IMR-90 (cell line): ENCODE measurements around the gene CDH13. TPM values are rescaled to one million over a fixed set of nuclear protein-coding genes. Genes with fewer than 3 reads are reported as not detected.

ENCODE experiments used
- ATAC-seq: fragments of 200-7000 bp; cut with Tn5 transposase; 2 replicates; pipeline ENCODE4 v1.9.1; 2020; ENCODE audit warnings: low read depth, mild to moderate bottlenecking, moderate library complexity
- BruUV-seq: library from RNA; stranded (reverse); fragments of 400-500 nt; replicated peaks from 2 replicates; lab custom pipeline; 2021; lab: Mats Ljungman, UMichigan
- CTCF ChIA-PET: fragments of 300-600 bp; formaldehyde crosslinking; extraction: SDS; loops from one replicate; lab custom pipeline; 2021; ENCODE audit warnings: antibody characterized with exemption; lab: Yijun Ruan, JAX
- POLR2A ChIA-PET: fragments of 300-600 bp; sonication (Branson Sonifier 250); formaldehyde crosslinking; loops from one replicate; lab custom pipeline; 2022; ENCODE audit warnings: antibody characterized with exemption; ENCODE audit not compliant: unreplicated experiment; lab: Charles Lee
- DNase-seq: peaks from one replicate; pipeline ENCODE4 v3.0.0; 2013
- H2AFZ ChIP-seq: replicated peaks from 2 replicates; pipeline ENCODE3; 2013; ENCODE audit warnings: low read length, mild to moderate bottlenecking; ENCODE audit not compliant: poor library complexity
- H2AK5ac ChIP-seq: 2 replicates; pipeline ENCODE4 v1.6.1; 2013; ENCODE audit warnings: low read depth, low read length, inconsistent platforms
- H2AK9ac ChIP-seq: replicated peaks from 2 replicates; pipeline ENCODE3; 2013; ENCODE audit warnings: mild to moderate bottlenecking, low read depth, low read length, moderate library complexity; ENCODE audit not compliant: poor library complexity
- H2BK120ac ChIP-seq: 2 replicates; pipeline ENCODE4 v1.6.1; 2013; ENCODE audit warnings: low read depth, low read length, inconsistent platforms
- H2BK15ac ChIP-seq: 3 replicates; pipeline ENCODE4 v1.6.1; 2013; ENCODE audit warnings: low read depth, low read length, inconsistent platforms
- H2BK20ac ChIP-seq: 2 replicates; pipeline ENCODE4 v1.6.1; 2013; ENCODE audit warnings: low read depth, mild to moderate bottlenecking, inconsistent platforms, low read length, moderate library complexity
- H2BK5ac ChIP-seq: 2 replicates; pipeline ENCODE4 v1.6.1; 2013; ENCODE audit warnings: mild to moderate bottlenecking, low read depth, low read length, inconsistent platforms; ENCODE audit not compliant: poor library complexity, severe bottlenecking
- H3K14ac ChIP-seq: replicated peaks from 2 replicates; pipeline ENCODE4 v1.6.1; 2013; ENCODE audit warnings: low read depth, low read length, inconsistent platforms
- H3K18ac ChIP-seq: 2 replicates; pipeline ENCODE4 v1.6.1; 2013; ENCODE audit warnings: low read depth, low read length, control low read depth
- H3K23ac ChIP-seq: 2 replicates; pipeline ENCODE4 v1.6.1; 2013; ENCODE audit warnings: low read depth, low read length, inconsistent platforms
- H3K27ac ChIP-seq: 2 replicates; pipeline ENCODE4 v1.5.1; 2013; ENCODE audit warnings: mild to moderate bottlenecking, control low read depth, low read length; ENCODE audit not compliant: insufficient read depth
- H3K27me3 ChIP-seq: 2 replicates; pipeline ENCODE4 v1.6.1; 2013; ENCODE audit warnings: low read length; ENCODE audit not compliant: control insufficient read depth, insufficient read depth
- H3K36me3 ChIP-seq: 2 replicates; pipeline ENCODE4 v1.6.1; 2013; ENCODE audit warnings: low read length, mixed read lengths; ENCODE audit not compliant: control insufficient read depth, insufficient read depth
- H3K4ac ChIP-seq: 2 replicates; pipeline ENCODE4 v1.6.1; 2013; ENCODE audit warnings: low read depth, low read length, inconsistent platforms
- H3K4me1 ChIP-seq: 2 replicates; pipeline ENCODE4 v1.6.1; 2013; ENCODE audit warnings: low read length, mixed read lengths; ENCODE audit not compliant: control insufficient read depth, insufficient read depth
- H3K4me2 ChIP-seq: 2 replicates; pipeline ENCODE4 v1.6.1; 2013; ENCODE audit warnings: low read depth, mild to moderate bottlenecking, control low read depth, low read length, moderate library complexity
- H3K4me3 ChIP-seq: 2 replicates; pipeline ENCODE4 v1.5.1; 2013; ENCODE audit warnings: low read depth, mild to moderate bottlenecking, control low read depth, low read length, moderate library complexity; ENCODE audit not compliant: insufficient read depth
- H3K56ac ChIP-seq: 2 replicates; pipeline ENCODE4 v1.6.1; 2013; ENCODE audit warnings: low read length, inconsistent platforms; ENCODE audit not compliant: insufficient read depth; ENCODE audit errors: extremely low read depth
- H3K79me1 ChIP-seq, 2 experiments: 2 replicates each; pipeline ENCODE4 v1.6.1; 2013; ENCODE audit warnings: low read length in 2 of 2, inconsistent platforms in 1 of 2, low read depth in 1 of 2
- H3K9ac ChIP-seq: 2 replicates; pipeline ENCODE4 v1.6.1; 2013; ENCODE audit warnings: low read depth, low read length, control low read depth
- H3K9me1 ChIP-seq: 2 replicates; pipeline ENCODE4 v1.6.1; 2013; ENCODE audit warnings: low read length, inconsistent platforms; ENCODE audit not compliant: insufficient read depth
- H3K9me3 ChIP-seq: 2 replicates; pipeline ENCODE4 v1.6.1; 2013; ENCODE audit warnings: low read length; ENCODE audit not compliant: control insufficient read depth, insufficient read depth
- H4K20me1 ChIP-seq: 2 replicates; pipeline ENCODE4 v1.6.1; 2013; ENCODE audit warnings: low read length, inconsistent platforms; ENCODE audit not compliant: insufficient read depth
- H4K5ac ChIP-seq: 2 replicates; pipeline ENCODE4 v1.6.1; 2013; ENCODE audit warnings: mild to moderate bottlenecking, low read depth, low read length, control low read depth
- H4K8ac ChIP-seq, 2 experiments: 2 replicates each; pipeline ENCODE4 v1.6.1; 2013; ENCODE audit warnings: low read depth in 2 of 2, low read length in 2 of 2, control low read depth in 1 of 2, inconsistent platforms in 1 of 2
- H4K91ac ChIP-seq: 2 replicates; pipeline ENCODE4 v1.6.1; 2013; ENCODE audit warnings: low read depth, low read length, inconsistent platforms; ENCODE audit not compliant: insufficient read depth
- BHLHE40 ChIP-seq: fragments of 150-350 bp; IDR thresholded peaks from 2 replicates; pipeline ENCODE4 v1.6.1; 2016; ENCODE audit warnings: mild to moderate bottlenecking, low read depth, low read length
- FOS ChIP-seq: fragments of 150-350 bp; IDR thresholded peaks from 2 replicates; pipeline ENCODE4 v1.6.1; 2016; ENCODE audit warnings: low read depth, low read length
- MAFK ChIP-seq: IDR thresholded peaks from 2 replicates; pipeline ENCODE4 v1.6.1; 2012; ENCODE audit warnings: low read depth, low read length, improper control_type of control experiment
- MAZ ChIP-seq: IDR thresholded peaks from 2 replicates; pipeline ENCODE4 v1.6.1; 2012; ENCODE audit warnings: low read depth, mild to moderate bottlenecking, low read length, improper control_type of control experiment, moderate library complexity, borderline replicate concordance
- NFE2L2 ChIP-seq: fragments of 150-350 bp; IDR thresholded peaks from 2 replicates; pipeline ENCODE4 v1.6.1; 2016; ENCODE audit warnings: low read depth, mild to moderate bottlenecking, low read length
- POLR2A ChIP-seq: IDR thresholded peaks from 2 replicates; pipeline ENCODE4 v1.6.1; 2012; ENCODE audit warnings: mild to moderate bottlenecking, low read depth, low read length
- RAD21 ChIP-seq: IDR thresholded peaks from 2 replicates; pipeline ENCODE4 v1.6.1; 2012; ENCODE audit warnings: low read length, improper control_type of control experiment
- RFX5 ChIP-seq: IDR thresholded peaks from 2 replicates; pipeline ENCODE4 v1.8.0; 2012; ENCODE audit warnings: low read depth, mild to moderate bottlenecking, low read length, moderate library complexity
- WGBS, 2 experiments: methylation state at CpG; one replicate each; pipeline versions ENCODE4 v1.1.5 to v1.1.7; 2013; ENCODE audit warnings: missing lambda C conversion rate in 2 of 2; ENCODE audit not compliant: insufficient read length in 1 of 2; ENCODE audit errors: extremely low coverage in 2 of 2; 5-methylcytosine and 5-hydroxymethylcytosine counted together
- dilution Hi-C: fragments of 300-500 bp; cut with HindIII; formaldehyde crosslinking; loops from one replicate; pipeline ENCODE4 v1.14.3; 2018; ENCODE audit warnings: low sequenced_read_pairs; ENCODE audit not compliant: unreplicated experiment
- in situ Hi-C: fragments of 300-500 bp; cut with MboI; formaldehyde crosslinking; loops from 3 replicates; pipeline ENCODE4 v1.14.3; 2019; ENCODE audit warnings: low sequenced_read_pairs, inconsistent platforms, mixed read lengths
- intact Hi-C: fragments of 100-400 bp; cut with micrococcal nuclease; formaldehyde crosslinking; loops from 2 replicates; pipeline ENCODE4 v1.10.0; 2022
- polyA plus RNA-seq, 3 experiments: library from polyadenylated mRNA; depleted of rRNA; stranded (reverse); fragments of >200 nt; gene quantifications; 2 replicates each; pipeline ENCODE4 v1.2.3, GENCODE V29; 2012; ENCODE audit warnings: low replicate concordance in 1 of 3
- total RNA-seq: library from RNA; depleted of rRNA; stranded (reverse); fragments of >200 nt; gene quantifications from 2 replicates; pipeline ENCODE4 v1.2.3, GENCODE V29; 2012
- TF ChIP-seq, protein P1 (sequence below): fragments of 150-350 bp; IDR thresholded peaks from 2 replicates; pipeline ENCODE4 v1.6.1; 2016; ENCODE audit warnings: low read depth, mild to moderate bottlenecking, low read length, moderate library complexity, borderline replicate concordance

Gene CDH13
- total and polyA plus RNA-seq, 2 of the 4 experiments (the other 2 are of a cell fraction): 61.6 to 74.7 TPM

DNA sequence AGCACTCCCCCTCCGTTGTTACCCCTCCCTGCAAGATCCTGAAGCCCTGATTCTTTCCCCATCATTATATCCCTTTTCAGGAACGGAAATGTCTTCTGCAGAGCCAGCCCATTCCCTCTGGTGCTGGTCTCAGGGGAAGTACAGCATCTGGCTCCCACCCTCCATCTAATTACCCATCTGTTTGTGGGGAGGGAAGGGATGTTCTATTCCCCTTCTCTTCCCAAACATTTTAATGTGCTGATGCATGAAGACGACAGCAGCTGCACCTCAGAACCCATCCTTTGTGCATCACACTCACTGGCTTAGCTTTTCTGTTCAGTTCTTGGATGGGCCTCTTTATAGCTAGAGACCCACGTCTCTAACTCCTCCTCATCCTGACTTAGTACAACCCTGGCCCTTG, 367.2 kb downstream of the CDH13 start:
- Histone ChIP-seq H3K14ac (no peak overlapping the region), H2AK5ac (no peak overlapping the region), H3K27me3 (no peaks in the 10 kb centered on the region), H3K4ac (no peak overlapping the region), H3K9ac (no peak overlapping the region), H2BK120ac (no peak overlapping the region), H2BK20ac (no peak overlapping the region), H2AFZ (no peak overlapping the region), H3K4me1 (peaks cover 4% of the 10 kb centered on the region), H3K79me1 (peaks cover 13 to 27% of the 10 kb centered on the region in 2 experiments; a peak in 3 of 4 replicates), H3K9me3 (no peaks in the 10 kb centered on the region), H2AK9ac (no peak overlapping the region), H3K36me3 (no peaks in the 10 kb centered on the region), H3K27ac (no peak overlapping the region), H4K8ac (no peak overlapping the region), H3K18ac (no peak overlapping the region), H4K91ac (no peak overlapping the region), H3K4me3 (no peak overlapping the region), H3K56ac (no peak overlapping the region), H2BK15ac (no peak overlapping the region), H2BK5ac (no peak overlapping the region), H4K20me1 (no peaks in the 10 kb centered on the region), H3K9me1 (peaks cover 9% of the 10 kb centered on the region), H3K23ac (no peak overlapping the region), H4K5ac (no peak overlapping the region), H3K4me2 (no peak overlapping the region)
- POLR2A ChIA-PET: no interaction called here
- 100% methylated on average over 1 of the region's 4 CpGs; no CpG with 5 or more reads in 1 of the 2 experiments for WGBS, 2 experiments
- DNase-seq: no peak
- dilution Hi-C loops: no loop called here
- in situ Hi-C loops: no loop called here
- CTCF ChIA-PET: no interaction called here
- no peak for ATAC-seq
- TF ChIP-seq BHLHE40 (no peak), RAD21 (no peak), POLR2A (no peak), FOS (no peak), RFX5 (no peak), NFE2L2 (no peak), MAFK (no peak), MAZ (no peak)
- TF ChIP-seq, protein P1, sequence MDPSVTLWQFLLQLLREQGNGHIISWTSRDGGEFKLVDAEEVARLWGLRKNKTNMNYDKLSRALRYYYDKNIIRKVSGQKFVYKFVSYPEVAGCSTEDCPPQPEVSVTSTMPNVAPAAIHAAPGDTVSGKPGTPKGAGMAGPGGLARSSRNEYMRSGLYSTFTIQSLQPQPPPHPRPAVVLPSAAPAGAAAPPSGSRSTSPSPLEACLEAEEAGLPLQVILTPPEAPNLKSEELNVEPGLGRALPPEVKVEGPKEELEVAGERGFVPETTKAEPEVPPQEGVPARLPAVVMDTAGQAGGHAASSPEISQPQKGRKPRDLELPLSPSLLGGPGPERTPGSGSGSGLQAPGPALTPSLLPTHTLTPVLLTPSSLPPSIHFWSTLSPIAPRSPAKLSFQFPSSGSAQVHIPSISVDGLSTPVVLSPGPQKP: no peak
- intact Hi-C loops: loop anchor here (10.0 kb wide), 1 partner anchor 359 kb away; no protein-coding TSS in a partner anchor
- no TSS peak for BruUV-seq
